Heart right ventricle (tissue), 16 donors: ENCODE data around the gene SDC1. TPM values are rescaled to one million over a fixed set of nuclear protein-coding genes. Genes with fewer than 3 reads are reported as not detected.

ENCODE experiments used
- ATAC-seq, 8 donors: fragments of 200-7000 bp; cut with Tn5 transposase; one replicate each; pipeline ENCODE4 v1.9.1; 2020; ENCODE audit warnings: mild to moderate bottlenecking in 8 of 8, moderate library complexity in 8 of 8, moderate number of reproducible peaks in 1 of 8
- DNase-seq, 2 donors: peaks; one replicate each; pipeline ENCODE4 v3.0.0-alpha.2; 2020
- H3K27ac ChIP-seq, 10 donors: fragments of 200-600 bp; sonication (generic) in 2 of 10; one replicate each; pipeline versions ENCODE4 v1.5.0 to v1.8.0; 2020 to 2022; ENCODE audit warnings: mild to moderate bottlenecking in 3 of 10
- H3K27me3 ChIP-seq, 7 donors: fragments of 200-600 bp; one replicate each; pipeline ENCODE4 v1.8.0; 2021 to 2022; ENCODE audit warnings: mild to moderate bottlenecking in 2 of 7
- H3K36me3 ChIP-seq, 9 donors: fragments of 200-600 bp; sonication (generic) in 1 of 9; one replicate each; pipeline versions ENCODE4 v1.5.0 to v1.8.0; 2020 to 2022; ENCODE audit warnings: mild to moderate bottlenecking in 2 of 9
- H3K4me1 ChIP-seq, 9 donors: fragments of 200-600 bp; sonication (generic) in 1 of 9; one replicate each; pipeline versions ENCODE4 v1.5.0 to v1.8.0; 2020 to 2022; ENCODE audit warnings: mild to moderate bottlenecking in 4 of 9
- H3K4me3 ChIP-seq, 10 donors: fragments of 200-600 bp; sonication (generic) in 2 of 10; one replicate each; pipeline versions ENCODE4 v1.5.0 to v1.8.0; 2020 to 2022; ENCODE audit warnings: mild to moderate bottlenecking in 7 of 10, moderate library complexity in 2 of 10
- H3K9me3 ChIP-seq, 11 donors: fragments of 200-600 bp in 10 of 11; sonication (generic) in 2 of 11; one replicate each; pipeline versions ENCODE4 v1.5.0 to v1.8.0; 2013 to 2022; ENCODE audit warnings: mild to moderate bottlenecking in 2 of 11, control low read depth in 1 of 11, moderate library complexity in 1 of 11
- WGBS, 2 donors: extraction: QIAGEN DNeasy Blood & Tissue Kit; methylation state at CpG; one replicate each; pipeline ENCODE4 v1.1.7; 2013; ENCODE audit warnings: inconsistent platforms in 1 of 2; 5-methylcytosine and 5-hydroxymethylcytosine counted together
- intact Hi-C, 10 donors: fragments of 100-400 bp; cut with DNase I; formaldehyde crosslinking; loops; one replicate each; pipeline versions ENCODE4 v1.11.1 to v1.14.2; 2022
- polyA plus RNA-seq, 2 donors: library from polyadenylated mRNA; stranded (reverse); fragments of 200-250 nt; gene quantifications; one replicate each; pipeline ENCODE4 v1.2.3, GENCODE V29; 2013
- total RNA-seq, 10 donors: library from RNA; stranded (reverse); fragmentation: NEBNext Ultra II Directional in 3 of 10; extraction: Animal tissue kit (Norgen Biotek cat#: 25700) in 3 of 10; gene quantifications; one replicate each; pipeline versions ENCODE4 v1.2.1 to v1.2.4, GENCODE V29; 2021 to 2023
- TF ChIP-seq, protein P1 (sequence below), 9 donors: fragments of 200-600 bp; sonication (generic) in 2 of 9; IDR thresholded peaks; one replicate each; pipeline versions ENCODE4 v1.5.0 to v1.8.0; 2021 to 2022; ENCODE audit warnings: antibody characterized with exemption in 9 of 9, mild to moderate bottlenecking in 5 of 9, moderate library complexity in 1 of 9
- donor health status: Arrhythmogenic right ventricular cardiomyopathy.
- donor health status: ischemic (EF 13 %, LVEDD 7.1; RV severe dilation, severe dysfunction).
- donor health status: healthy with polysubstance abuse.
- donor health status: DM: no; HTN: yes; CAD: no.
- donor health status: DM: no; HTN: no; CAD: no.
- donor health status: ischemic (EF 25% LVEDD 6.9; RV normal size, moderate dysfunction).
- donor health status: ischemic (EF 25% LVEDD 5.7; RV mildly dilated, moderate dysfunction).
- donor health status: healthy.
- donor health status: DM: yes; HTN: yes; CAD: no.
- donor health status: Ischemic cardiomyopathy.
- donor health status: ischemic (EF 35%, LVEDD 5.7; RV mildly dilated, moderate dysfunction).
- donor health status: nonischemic (EF 11% LVEDD 7.7; RV severe dilation, severe dysfunction).
- donor health status: DM: yes; HTN: yes; CAD: no.
- donor health status: PGD.
- donor health status: ischemic (EF 29% LVEDD 5.4; RV normal size, mild dysfunction).
- donor health status: nonischemic (EF 23%, LVEDD 6.1; RV moderate dilation, normal function).

Gene SDC1
- total and polyA plus RNA-seq, 12 donors: 0.27 to 2.1 (median 0.33) TPM; not detected in 2

DNA sequence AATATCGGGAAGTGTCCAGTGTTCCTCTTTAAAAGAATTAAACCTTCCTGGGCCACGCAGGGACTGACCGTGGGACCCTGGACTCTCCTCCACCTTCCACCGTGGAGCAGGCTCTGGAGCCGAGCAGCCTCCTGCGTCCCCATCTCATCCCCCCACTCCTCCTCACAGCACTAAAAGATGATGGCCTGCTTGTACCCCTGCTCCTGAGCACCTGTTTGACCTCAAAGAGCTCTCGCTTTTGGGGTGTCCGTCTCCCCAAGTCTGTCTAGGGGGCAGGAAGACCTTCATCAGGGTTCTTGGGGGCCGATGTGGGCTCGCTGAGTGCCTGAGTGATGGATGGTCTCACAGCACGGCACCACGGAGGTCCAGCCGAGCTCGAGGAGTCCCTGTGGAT is 1.2 kb upstream of the SDC1 start:
- H3K4me1 ChIP-seq: peaks cover 0 to 22% (median 19%) of the 10 kb centered on the region in 9 donors
- no peak for DNase-seq
- no peaks in the 10 kb centered on the region for H3K36me3 ChIP-seq
- H3K27me3 ChIP-seq: peaks cover 0 to 64% (median 46%) of the 10 kb centered on the region in 7 donors
- WGBS, 2 donors: 90 to 91% methylated on average over 14 of the region's 14 CpGs
- H3K9me3 ChIP-seq: no peaks in the 10 kb centered on the region
- TF ChIP-seq, protein P1, sequence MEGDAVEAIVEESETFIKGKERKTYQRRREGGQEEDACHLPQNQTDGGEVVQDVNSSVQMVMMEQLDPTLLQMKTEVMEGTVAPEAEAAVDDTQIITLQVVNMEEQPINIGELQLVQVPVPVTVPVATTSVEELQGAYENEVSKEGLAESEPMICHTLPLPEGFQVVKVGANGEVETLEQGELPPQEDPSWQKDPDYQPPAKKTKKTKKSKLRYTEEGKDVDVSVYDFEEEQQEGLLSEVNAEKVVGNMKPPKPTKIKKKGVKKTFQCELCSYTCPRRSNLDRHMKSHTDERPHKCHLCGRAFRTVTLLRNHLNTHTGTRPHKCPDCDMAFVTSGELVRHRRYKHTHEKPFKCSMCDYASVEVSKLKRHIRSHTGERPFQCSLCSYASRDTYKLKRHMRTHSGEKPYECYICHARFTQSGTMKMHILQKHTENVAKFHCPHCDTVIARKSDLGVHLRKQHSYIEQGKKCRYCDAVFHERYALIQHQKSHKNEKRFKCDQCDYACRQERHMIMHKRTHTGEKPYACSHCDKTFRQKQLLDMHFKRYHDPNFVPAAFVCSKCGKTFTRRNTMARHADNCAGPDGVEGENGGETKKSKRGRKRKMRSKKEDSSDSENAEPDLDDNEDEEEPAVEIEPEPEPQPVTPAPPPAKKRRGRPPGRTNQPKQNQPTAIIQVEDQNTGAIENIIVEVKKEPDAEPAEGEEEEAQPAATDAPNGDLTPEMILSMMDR (IDR thresholded peaks at IDR 0.05): no peak
- intact Hi-C loops: loop anchor here in 6 of 10 donors (10.0 kb wide), 3 partner anchors 91 to 121 kb away; no protein-coding TSS in a partner anchor
- ATAC-seq: no peak
- no peak overlapping the region for H3K27ac ChIP-seq
- H3K4me3 ChIP-seq: no peak overlapping the region

DNA sequence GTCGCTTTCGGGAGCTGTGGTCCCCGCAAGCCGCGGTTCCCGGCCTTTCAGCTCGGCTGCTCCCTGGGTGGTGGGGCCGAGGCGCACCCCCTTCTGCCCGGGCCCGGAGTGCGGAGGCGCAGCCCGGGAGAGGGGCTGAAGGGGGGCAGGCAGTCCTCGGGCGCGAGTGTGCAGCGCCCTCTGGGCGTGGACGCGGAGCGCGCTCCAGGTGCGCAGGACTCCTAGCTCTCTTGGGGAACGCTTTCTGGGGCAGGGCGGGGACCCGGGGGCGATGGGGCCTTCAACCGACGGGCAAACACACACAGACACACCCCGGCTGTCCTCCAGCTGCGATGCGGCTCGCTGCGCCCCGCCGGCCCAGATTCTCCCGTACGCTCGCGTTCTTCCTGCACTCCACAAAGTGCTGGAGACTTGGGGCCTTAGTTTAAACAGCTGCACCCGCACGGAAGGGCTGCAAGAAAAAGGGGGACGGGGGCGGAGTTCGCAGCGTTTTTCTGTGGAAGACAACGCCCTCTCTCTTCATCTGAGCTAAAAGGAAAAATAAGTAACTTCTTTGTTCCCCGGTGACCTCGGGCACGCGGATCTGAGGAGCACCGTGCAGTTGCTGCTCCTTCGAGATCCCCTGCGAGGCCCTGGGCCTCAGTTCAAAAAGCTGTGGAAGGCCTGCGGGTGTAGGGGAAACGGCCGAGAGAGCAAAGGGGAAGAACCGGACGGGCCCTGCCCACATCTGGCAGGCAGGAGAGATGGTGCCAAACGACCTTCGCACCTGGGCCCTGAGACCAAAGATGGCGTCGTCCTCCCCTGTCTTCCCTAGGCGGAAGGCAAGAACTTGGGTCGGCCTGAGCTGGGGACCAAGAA is 593 bp upstream of the SDC1 start:
- 11 to 14% methylated on average over 65 to 66 of the region's 66 CpGs for WGBS, 2 donors
- ATAC-seq (peak; percentile 68 to 89 (median 84)), DNase-seq (peak in 1 of 2 donors; percentile 39)
- H3K4me3 ChIP-seq: peak overlapping the region; percentile 25 to 61 (median 56)
- no peaks in the 10 kb centered on the region for H3K9me3 ChIP-seq
- H3K4me1 ChIP-seq: peaks cover 0 to 22% (median 19%) of the 10 kb centered on the region in 9 donors
- H3K27ac ChIP-seq: no peak overlapping the region
- peaks cover 0 to 70% (median 46%) of the 10 kb centered on the region in 7 donors for H3K27me3 ChIP-seq
- TF ChIP-seq, protein P1 (IDR thresholded peaks at IDR 0.05): peak in 8 of 9 donors; percentile 30 to 67 (median 43)
- intact Hi-C loops: loop anchor here in 7 of 10 donors (2.0 to 10.0 kb wide), 4 partner anchors 91 to 121 kb away; no protein-coding TSS in a partner anchor
- H3K36me3 ChIP-seq: no peaks in the 10 kb centered on the region

DNA sequence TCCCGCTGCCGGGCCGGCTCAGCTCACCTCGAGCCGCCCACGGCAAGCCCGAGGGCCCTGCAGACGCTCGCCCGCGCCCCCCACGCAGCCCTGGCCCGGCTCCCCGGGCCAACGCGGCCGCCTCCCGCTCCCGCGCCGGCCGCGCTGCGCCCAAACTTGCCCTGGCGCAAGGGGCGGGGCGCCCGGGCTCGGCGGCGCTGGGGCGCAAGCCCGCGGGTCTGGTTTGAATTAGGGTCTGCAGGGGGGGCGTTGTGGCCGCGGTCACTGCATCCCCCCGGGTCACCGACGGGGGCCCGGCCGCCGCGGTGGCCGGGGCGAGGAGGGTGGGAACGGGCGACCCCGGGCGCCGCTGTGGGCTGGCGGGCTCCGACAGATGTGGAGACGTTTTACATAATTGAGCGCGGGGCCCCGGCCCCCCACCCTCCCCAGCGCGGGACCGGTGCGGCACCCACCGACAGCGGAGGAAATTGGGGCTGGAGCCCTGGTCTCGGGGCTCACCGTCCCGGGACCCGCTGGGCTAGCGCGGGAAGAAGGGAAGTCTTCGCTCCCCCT is 690 bp downstream of the SDC1 start:
- TF ChIP-seq, protein P1 (IDR thresholded peaks at IDR 0.05): no peak
- Histone ChIP-seq H3K4me1 (peaks cover 0 to 22% (median 19%) of the 10 kb centered on the region in 9 donors), H3K27ac (no peak overlapping the region), H3K36me3 (no peaks in the 10 kb centered on the region), H3K9me3 (no peaks in the 10 kb centered on the region), H3K4me3 (peak overlapping the region; percentile 25 to 61 (median 56)), H3K27me3 (peaks cover 0 to 70% (median 46%) of the 10 kb centered on the region in 7 donors)
- WGBS, 2 donors: 1 to 2% methylated on average over 55 to 70 of the region's 70 CpGs
- intact Hi-C loops: loop anchor here in 7 of 10 donors (2.0 to 10.0 kb wide), 5 partner anchors 89 to 119 kb away; no protein-coding TSS in a partner anchor
- peak in 5 of 8 donors; percentile 4 to 40 (median 8) for ATAC-seq
- DNase-seq: no peak
